Choroid plexus epithelial cell (primary cell): ENCODE data around the gene AP5B1.

ENCODE experiments used
- DNase-seq: peaks from one replicate; pipeline ENCODE4 v3.0.0-alpha.2; 2010; ENCODE audit warnings: low read depth
- H3K4me3 ChIP-seq: 2 replicates; pipeline ENCODE4 v1.5.1; 2011; ENCODE audit warnings: low read depth, mild to moderate bottlenecking, control low read depth, low read length, moderate library complexity
- TF ChIP-seq, protein P1 (sequence below): conservative IDR thresholded peaks from 2 replicates; pipeline ENCODE4 v1.5.1; 2011; ENCODE audit warnings: low read depth, mild to moderate bottlenecking, control low read depth, inconsistent platforms, low read length, moderate library complexity

Gene AP5B1

DNA sequence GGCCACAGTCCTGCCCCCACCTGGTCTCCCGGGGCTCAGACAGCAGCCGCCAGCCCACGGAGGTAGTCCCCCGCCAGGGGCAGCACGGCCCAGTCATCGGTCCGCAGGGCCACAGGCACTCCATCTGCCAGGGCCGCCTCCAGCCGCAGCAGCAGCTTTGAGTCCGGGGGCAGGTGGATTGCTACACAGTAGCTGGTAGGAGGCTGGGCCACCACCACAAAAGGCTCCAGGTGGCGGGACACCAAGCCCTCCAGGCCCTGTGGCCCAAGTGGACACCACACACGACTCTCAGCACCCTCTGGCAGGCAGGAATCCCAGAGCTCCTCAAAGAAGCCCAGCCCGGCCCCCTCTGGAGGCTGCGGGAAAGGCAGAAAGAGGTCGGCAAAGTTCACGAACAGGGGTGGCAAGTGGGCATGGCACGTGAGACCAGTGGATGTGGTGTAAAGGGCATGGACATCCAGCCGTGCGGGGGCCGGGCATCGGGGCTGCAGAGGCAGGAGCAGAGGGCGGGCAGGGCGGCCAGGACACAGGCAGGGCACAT, 2.9 kb downstream of the AP5B1 start:
- no peak for DNase-seq
- no peak overlapping the region for H3K4me3 ChIP-seq
- TF ChIP-seq, protein P1, sequence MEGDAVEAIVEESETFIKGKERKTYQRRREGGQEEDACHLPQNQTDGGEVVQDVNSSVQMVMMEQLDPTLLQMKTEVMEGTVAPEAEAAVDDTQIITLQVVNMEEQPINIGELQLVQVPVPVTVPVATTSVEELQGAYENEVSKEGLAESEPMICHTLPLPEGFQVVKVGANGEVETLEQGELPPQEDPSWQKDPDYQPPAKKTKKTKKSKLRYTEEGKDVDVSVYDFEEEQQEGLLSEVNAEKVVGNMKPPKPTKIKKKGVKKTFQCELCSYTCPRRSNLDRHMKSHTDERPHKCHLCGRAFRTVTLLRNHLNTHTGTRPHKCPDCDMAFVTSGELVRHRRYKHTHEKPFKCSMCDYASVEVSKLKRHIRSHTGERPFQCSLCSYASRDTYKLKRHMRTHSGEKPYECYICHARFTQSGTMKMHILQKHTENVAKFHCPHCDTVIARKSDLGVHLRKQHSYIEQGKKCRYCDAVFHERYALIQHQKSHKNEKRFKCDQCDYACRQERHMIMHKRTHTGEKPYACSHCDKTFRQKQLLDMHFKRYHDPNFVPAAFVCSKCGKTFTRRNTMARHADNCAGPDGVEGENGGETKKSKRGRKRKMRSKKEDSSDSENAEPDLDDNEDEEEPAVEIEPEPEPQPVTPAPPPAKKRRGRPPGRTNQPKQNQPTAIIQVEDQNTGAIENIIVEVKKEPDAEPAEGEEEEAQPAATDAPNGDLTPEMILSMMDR: no peak

- H3K4me3 ChIP-seq: no peak overlapping the region
- DNase-seq: no peak
- TF ChIP-seq, protein P1: no peak
These were observed 3.5 kb downstream of the AP5B1 start for GRCh38 chr11:65777241-65777640.

DNA sequence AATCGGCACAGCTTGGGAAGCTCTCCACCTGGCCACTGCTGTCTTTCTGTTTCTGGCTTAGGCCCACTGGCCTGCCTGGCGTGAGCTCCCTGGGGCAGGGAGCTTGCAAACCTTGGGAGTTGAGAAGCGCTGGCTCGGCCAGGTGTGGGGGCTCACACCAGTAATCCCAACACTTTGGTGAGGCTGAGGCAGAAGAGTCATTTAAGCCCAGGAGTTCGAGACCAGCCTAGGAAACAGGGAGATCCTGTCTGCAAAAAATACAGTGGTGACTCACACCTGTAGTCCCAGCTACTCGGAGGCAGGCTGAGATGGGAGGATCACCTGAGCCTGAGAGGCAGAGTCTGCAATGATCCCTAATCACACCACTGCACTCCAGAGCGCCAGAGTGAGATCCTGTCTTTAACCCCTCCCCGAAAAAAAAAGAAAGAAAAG, 4.0 kb downstream of the AP5B1 start:
- DNase-seq: no peak
- no peak overlapping the region for H3K4me3 ChIP-seq
- TF ChIP-seq, protein P1: no peak

DNA sequence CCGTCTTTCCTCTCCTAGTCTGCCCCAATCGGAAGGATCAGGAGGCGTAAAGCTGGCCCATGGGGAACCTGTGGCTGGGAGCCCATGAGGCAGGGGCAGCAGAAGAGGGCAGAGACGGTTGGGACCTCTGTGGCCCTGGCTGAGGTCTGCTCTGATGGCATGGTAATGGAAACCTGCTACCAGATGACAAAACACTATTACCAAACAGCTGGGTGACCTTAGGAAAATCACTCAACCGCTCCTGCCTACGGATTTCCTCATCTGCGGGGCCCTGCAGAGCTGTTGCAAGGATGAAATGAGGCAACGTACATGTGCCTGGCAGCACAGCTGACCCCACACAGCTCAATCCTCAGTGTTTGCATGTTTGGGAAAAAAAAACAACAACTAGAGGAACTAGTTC, 4.6 kb downstream of the AP5B1 start:
- TF ChIP-seq, protein P1: no peak
- H3K4me3 ChIP-seq: no peak overlapping the region
- DNase-seq: peak; percentile 85

- no peak overlapping the region for H3K4me3 ChIP-seq
- DNase-seq: no peak
- TF ChIP-seq, protein P1: no peak
These were observed 6.1 kb downstream of the AP5B1 start for GRCh38 chr11:65774525-65775306.

DNA sequence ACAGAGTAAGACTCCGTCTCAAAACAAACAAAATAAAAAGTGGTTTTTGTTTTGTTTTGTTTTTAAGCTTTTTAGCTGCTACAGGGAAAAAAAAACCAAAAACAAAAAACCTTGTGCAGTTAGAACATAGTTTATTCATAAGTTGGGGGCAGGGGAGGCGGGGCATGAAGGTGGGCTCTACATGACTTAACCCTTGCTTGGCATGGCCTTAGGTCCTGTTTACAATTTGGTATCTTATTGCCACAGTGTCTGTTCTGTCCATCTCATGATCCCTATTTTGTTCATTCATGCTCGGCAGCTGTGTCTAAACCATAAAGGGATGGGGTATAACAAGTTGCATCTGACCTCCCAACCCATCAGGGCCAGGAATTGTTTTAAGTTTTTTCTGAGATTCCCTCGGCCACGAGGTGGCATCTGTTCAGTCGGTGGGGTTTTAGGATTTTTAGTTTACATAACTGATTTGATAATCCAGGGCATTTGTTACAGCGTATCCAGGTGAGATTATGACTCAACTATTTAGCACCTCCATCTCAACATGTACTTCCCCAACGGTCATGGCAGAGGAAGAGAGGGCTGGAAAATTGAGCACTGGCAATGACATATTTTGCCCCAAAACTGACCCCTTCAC, 6.9 kb downstream of the AP5B1 start:
- TF ChIP-seq, protein P1: peak; percentile 43
- H3K4me3 ChIP-seq: no peak overlapping the region
- peak; percentile 12 for DNase-seq
